ENCODE measurements around the gene TENT4A.

TENT4A gene

DNA sequence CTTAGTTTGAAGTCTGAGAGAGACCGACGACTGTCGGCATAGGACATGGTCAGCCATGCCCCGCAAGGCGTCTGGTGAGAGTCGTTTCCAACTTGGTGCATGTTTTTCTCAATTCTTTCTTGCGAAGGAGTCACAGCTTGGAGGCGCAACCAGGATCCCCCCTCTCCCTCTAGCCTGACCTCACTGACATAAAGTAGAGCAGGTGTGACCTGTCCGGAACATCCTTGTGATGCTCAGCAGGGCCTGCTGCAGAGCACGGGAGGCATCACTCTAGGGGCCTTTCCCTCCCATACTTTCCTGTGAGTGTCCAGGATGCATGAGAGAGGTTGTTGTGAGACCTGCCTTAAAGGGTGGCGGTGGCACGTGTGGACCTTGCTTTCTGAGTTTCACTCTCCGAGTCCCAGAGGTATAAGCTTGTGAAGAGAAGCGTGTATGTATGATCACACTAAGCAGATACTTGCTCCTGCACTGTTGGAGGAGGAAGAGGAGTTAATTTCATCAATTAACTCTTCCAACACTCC, 5.0 kb downstream of the TENT4A start:
- DNase-seq (ENCODE audit: low spot score), result no peak

DNA sequence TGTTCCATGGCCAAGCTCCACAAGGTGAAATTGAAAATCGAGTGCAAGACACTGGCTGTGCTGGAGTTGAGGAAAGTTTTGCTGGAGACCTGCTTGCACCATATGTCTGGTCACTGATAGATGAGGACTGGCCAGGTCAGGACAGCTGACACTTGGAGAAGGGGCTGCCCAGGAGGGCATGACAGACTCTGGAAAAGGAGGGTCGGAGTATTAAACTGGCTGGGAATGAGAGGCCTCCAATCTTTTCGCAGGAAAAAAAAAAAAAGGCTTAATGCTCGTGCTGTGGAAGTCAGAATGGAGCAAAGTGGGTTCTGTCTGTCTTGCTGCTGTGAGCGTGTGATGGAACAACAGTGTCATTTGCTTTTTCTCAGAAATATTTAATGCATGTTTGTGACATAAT, 5.5 kb downstream of the TENT4A start:
- no peak for DNase-seq (ENCODE audit: low spot score)

DNA sequence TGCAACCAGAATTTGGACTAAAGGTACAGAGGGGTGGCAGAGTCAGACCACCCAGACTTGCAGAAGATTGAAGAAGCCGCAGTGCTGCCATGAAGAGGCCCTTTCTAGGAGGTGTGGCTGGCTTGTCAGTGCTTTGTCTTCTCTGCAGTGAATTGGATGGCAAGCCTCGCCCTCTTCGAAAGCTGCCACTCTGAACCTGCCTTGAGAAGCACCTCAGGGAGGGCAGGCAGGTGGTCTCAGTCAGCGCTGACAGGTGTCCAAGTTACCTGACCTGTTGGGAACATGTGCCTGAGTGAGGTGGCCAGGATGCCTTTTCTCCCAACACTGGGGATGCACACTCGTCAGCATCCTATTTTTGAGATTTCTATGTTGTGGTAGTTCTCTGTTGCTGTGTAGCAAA, 6.2 kb downstream of the TENT4A start:
- no peak for DNase-seq (ENCODE audit: low spot score)

DNA sequence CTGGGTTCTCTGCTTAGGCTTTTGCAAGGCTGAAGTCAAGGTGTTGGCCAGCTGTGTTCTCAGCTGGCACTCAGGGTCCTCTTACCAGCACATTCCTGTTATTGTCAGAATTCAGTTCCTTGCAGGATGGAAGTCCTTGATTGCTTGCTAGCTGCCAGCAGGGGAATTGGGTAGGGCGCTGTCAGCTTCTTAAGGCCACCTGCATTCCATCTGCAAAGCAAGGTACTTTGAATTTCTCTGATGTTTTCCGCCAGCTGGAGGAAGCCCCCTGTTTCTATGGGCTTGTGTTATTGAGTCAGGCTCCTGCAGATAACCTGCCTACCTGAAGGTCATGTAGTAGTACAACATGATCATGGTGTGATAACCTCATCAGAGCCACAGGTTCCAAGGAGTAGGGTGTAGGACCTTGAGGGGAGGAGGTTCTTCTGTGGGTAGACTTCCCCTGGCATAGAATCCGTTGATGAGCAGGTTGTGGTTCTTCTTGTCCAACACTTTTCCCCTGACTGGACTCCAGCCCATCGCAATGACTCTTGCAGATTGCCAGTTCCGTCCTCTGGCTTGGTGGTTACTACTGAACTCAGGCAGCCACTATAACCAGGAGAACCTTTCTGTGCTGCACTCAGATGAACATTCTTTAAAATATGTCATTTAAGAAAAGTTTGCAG, 6.8 kb downstream of the TENT4A start:
- DNase-seq (ENCODE audit: low spot score), result no peak

DNA sequence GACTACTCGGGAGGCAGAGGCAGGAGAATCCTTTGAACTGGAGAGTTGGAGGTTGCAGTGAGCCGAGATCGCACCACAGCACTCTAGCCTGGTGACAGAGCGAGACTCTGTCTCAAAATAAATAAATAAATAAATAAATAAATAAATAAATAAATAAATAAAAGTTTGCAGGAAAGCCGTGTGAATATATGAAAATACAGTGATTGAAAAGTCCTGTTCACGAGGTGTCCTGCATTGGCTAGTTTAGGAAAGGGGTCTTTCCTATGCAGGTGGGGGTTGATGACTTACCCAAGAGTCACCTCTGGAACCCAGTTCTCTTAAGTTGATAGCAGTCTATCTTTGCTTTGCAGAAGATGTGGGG, 7.3 kb downstream of the TENT4A start:
- no peak for DNase-seq (ENCODE audit: low spot score)

DNA sequence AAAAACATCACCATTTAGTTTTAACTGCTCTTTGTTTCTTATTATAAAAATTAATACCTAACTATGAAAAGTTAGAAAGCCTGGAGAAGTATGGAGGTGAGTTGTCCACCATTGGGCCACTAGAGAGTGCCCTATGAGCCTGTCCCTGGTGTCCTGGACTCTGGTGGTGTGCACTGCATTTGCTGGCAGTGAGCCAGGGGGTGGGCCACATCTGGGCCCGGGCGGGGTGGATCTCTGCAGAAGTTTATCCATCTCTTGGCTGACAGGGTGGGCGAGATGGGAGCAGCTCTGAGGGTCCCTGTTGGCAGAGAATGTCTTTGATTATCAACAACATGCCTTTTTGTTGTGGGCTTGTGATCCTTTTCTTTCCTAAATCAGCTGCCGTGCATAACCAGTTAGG, 8.2 kb downstream of the TENT4A start:
- no peak for DNase-seq (ENCODE audit: low spot score)

DNA sequence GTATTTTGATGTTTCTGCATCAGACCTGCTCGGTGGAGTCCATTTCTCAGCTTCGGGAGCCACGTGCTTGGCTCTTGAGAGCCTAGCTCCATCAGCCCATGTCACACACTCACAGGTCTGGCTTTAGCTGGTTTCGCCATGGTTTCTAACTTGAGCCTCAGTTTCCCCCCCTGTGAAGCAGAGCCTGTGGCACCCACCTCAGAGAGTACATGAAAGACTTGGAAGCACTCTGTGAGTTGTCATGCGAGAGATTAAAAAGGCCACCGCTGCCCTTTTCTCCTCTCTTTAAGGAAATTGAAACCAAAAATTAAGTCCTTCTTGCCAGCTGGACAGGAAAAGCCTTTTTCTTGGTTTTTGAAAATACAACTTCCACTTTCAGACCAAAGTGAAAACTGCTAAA, 8.8 kb downstream of the TENT4A start:
- no peak for DNase-seq (ENCODE audit: low spot score)

DNA sequence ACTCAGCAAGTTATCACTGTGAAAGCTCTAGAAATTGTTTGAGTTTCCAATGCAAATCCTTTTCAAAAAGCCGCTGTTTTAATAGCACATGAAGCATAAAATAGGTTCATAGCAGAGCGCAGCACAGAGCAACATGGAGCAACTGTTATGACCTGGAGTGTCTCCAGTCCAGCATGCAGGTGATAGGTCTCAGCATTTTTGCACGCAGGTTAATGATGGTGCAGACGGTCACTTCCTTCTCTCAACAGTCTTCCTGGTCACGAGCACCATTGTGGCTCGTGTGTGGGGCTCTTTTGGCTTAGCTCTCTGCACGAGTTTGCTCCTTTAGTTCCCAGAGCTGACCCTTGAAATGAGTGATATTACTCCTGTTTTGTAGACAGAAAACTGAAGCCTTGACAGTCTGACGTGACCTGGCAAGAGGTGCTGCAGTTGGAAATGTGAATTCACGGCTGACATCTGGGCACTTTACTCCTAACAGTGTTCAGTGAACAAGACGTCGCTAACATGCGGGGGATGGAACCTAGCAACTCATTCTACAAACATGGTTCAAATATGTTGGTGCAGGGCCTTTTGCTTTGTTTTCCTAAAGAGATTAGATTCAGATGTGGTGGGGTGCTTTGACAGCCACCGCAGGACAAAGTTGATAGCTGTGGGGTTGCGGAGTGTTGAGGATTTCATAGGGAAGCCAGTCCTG, 10.0 kb downstream of the TENT4A start:
- no peak for DNase-seq (ENCODE audit: low spot score)

DNA sequence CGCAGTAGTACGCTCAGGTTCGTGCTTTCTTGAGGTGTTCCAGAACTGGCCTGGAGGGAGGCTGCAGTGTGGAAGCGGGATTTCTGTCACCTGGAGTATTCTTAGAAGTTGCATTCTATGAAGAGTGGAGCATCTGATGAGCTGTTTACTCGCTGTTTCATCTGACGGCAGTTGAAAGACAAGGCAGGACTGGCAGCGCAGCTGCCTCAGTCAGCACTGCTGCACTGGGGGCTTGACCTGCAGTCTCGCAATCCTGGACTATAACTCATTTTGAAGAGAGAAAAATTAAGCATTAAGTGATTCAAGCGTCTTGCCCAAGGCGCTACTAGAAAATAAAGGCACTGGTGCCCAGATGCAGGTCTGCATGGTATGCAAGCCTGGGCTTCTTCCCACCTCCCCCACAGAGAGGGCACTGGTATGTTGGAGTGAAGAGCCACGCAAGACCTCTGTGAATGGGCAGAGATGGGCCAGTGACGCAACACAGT, 10.6 kb downstream of the TENT4A start:
- DNase-seq (ENCODE audit: low spot score), result no peak

DNA sequence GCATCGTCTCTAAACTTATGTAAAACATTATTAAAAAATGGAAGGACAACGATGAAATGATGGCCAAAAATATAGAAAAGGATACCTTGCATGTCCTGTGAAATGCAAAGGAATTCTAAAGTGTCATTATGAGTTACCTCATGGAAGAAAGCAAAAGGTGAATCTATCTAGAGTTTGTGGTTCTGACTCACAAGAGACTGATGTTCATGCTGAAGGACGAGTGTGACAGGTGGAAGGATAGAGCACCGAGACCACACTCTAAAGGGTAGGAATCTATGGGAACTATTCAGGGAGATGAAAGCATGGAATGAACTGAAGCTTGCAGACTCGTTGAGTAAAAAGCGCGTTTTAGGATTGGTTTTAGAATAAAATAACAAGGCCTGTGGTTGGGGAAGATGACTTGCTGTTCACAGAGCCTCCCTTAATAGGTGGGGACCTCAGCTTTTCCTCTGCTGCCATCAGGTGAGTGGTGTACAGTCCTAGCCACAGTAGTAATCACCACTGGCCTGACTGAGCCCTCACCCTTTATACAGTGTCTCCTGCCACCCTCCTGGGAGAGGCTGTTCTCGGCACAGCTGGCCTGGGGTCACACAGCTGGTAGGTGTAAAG, 11.2 kb downstream of the TENT4A start:
- no peak for DNase-seq (ENCODE audit: low spot score)

DNA sequence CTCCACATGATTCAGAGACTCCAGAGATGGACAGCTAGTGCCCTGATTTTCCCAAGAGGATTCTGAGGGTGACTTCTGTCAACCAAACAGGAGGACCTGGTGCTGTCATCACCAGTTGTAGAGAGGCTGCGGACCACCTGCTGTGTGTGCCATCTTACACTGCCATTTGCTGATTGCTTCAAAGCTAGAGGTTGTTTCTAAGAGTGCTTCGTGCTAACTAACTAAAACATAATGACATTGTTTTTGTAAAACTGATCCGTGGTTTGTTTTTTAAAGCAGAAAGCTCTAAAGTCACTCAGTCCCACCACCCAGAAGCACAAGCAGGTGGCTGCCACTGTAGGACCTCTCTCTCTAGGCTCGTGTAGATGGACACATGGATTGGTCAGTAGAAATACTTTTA, 12.2 kb downstream of the TENT4A start:
- DNase-seq (ENCODE audit: low spot score), result no peak

DNA sequence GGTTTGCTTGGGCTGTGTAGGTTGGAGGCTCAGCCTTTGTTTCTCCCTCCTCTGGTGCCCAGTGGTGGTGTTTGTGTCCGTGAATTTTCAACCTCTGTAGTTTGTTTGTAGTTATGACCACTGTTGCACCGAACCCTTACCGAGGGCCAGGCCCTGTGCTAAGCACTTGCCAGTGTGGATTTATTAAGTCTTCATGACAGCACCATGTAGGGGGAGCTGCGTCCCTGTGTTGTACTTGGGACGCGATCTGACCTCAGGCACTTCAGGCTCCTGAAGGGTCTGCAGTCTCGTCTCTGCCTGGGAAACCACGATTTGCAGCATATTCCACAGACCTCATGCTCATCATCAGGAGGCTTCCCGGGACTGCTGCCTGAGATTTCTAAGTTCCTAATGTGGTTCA, 12.8 kb downstream of the TENT4A start:
- DNase-seq (ENCODE audit: low spot score), result no peak

DNA sequence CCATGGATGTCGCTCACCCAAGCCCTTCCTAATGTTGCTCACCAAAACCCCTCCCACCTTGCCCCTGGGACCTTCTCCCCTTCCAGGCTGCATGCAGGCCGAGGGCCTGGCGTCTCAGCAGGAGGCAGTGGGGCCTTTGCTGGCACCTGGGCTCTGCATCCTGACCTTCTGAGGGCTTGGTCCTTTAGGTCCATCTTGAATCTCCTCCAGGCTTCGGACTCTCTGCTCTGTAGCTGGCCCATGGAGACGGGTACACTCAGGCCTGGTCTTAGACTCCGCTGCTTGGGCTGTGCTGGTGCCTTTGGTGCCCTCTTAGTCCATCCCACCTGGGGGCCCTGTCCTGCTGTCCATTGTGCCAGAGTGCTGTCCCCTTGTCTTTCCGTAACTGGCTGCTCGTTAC, 14.0 kb downstream of the TENT4A start:
- no peak for DNase-seq (ENCODE audit: low spot score)

DNA sequence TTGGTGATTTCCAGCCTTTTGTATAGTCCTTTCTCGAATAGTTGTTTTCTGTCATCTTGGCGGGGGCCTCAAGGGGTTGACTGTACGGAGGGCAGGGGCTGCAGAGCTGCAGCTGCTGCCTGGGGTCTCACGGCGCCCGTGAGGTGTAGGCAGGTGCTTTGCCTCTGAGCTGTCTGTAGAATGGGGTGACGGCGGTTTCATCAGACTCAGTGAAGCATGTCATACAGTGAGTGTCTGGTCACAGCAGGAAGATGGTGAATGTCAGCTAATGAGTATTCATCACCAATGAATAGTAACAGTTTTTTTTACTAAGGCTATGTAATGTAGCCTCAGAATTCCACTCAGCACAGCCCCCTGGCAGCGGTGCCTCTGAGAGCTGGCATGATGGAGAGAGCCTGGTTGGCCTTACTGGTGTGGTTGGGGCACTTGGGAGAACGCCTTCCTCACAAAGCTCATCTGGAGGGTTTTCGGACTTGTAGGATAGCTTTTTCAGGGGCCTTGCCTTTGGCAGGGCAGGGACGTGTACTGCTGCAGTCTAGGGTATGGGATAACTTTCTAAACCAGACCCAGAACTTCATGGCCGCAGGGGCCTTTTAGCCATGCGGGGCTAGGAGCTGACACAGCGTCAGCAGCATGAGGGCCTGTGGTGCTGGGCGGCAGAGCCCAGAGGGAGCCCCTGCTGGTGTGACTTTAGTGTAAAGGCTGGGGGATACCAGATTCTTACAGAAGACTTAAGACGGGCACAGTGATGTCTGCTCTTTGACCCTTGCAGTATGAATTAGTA, 15.0 kb downstream of the TENT4A start:
- no peak for DNase-seq (ENCODE audit: low spot score)

DNA sequence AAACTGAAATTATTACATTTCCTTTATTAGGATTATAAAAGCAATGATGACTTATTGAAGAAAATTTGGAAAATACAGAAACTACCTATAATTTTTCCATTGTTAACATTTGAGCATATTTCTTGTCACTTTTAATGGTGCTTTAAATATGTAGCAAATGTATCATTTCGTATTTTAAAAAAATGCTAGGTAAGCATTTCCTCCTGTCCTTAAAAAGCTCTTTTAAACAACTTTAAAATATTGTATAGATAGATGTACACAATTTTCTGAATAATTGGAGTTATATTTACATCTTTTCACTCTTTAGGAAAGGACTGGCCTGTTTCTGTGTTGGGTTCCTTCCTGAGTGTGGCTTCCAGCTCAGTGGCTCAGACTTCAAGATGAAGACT, 15.6 kb downstream of the TENT4A start:
- DNase-seq (ENCODE audit: low spot score), result no peak

DNA sequence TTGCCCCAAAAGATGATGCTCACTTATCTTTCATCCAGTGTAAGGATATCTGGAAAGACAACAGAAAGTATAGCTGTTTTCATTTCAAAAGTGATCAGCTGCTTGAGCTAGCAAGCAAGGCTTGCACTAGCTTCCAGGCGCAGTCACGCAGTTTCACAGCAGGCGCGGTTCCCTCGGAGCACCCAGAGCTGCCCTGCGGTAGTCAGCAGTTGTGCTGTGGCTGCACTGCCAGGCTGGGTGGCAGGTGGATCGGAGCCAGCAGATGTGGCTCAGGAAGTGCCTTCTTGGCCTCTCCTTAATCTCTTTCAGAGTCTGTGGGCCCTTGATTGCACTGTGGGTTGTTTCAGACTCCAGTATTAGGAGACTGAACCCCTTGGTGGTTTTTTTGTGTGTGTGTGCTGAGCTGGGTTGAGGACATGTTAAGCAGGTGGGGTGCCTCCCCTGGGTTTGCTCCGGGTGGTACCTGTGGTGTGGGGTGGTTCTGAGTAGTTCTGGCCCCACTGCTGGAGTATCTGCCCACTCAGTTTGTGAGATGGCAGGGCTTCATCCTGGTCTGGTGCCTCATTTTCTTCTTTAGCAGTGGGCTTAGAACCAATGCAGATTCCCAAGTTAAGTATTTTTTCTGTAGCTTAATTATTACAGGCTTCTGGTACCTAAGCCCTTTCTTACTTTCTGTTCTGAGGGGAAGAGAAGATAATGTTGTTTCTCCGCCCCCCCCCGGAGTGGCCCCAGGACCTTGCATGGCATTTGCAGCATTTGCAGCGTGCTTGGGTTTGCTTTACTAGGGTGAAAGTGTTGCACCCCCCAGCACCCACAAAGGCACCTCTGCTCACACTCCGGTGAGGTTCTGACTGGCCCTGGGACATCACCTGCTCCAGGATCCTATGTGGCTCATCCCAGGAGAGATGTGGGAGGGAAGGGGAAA, 16.4 kb downstream of the TENT4A start:
- no peak for DNase-seq (ENCODE audit: low spot score)

DNA sequence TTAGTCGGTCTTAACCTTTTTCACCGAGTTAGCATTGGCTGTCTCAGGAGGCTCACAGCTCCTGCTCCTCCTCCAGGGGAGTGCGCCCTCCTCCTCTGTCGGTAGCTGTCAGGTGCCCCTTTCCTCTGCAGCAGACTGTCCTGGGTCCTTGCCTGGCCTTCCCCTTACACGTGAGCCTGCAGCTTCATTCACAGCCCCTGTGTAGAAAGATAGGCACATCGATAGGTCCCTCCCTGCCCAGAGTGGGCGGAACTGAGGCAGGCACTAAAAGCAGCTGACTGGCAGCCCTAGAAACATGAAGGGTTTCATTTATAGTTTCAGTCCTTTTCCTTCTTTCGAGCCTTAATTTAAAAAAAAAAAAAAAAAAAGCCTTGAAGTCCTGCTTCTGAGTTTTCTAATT, 17.2 kb downstream of the TENT4A start:
- no peak for DNase-seq (ENCODE audit: low spot score)

DNA sequence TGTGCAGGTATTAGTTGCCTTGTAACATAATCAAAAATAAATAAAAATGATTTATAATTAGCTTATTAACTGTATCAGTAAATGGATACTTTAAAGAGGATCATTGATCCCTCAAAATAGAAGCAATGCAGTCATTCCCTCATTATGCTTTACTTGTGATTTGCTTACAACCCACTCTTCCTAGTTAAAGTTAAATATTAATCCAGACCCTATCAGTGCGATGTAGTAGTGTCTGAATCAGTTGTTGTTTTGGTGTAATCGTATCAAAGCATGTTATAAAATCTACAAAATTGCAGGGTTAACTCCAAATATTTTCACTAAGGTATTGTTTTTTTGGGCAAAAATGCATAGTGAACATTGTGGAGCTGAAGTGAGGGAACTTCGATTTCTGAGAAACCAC, 17.6 kb downstream of the TENT4A start:
- DNase-seq (ENCODE audit: low spot score), result no peak

DNA sequence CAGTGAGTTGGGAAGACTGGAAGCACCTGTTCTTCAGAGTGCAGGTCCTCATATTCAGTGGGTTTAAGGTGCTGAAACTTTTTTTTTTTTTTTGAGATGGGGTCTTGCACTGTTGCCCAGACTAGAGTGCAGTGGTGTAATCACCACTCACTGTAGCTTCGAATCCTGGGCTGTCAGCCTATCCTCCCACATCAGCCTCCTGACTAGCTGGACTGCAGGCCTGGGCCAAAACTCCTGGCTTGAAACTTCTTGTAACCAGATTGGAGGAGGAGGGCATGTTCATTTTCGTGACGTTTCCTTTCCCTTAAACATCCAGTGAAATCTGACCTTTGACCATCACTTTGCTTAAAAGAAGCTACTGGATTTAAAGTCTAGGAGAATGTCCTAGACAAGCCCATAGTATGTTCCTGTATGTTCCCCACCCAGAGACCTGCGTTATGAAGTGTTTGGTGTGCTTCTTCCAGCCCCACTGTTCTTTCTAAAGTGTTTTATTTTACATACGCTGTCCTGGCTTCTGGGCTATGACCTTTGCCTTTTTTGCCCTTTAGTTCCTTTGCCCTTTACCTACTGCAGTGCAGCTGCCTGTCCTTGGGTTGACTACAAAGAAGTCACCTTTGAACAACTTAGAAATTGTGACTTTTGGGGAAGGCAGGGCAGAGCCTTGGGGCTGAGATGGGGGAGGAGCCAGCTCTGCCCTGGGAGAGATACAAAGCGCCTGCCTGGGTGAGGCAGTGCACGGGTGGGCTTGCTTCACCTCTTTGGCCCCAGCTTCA, 18.4 kb downstream of the TENT4A start:
- DNase-seq (ENCODE audit: low spot score), result no peak

DNA sequence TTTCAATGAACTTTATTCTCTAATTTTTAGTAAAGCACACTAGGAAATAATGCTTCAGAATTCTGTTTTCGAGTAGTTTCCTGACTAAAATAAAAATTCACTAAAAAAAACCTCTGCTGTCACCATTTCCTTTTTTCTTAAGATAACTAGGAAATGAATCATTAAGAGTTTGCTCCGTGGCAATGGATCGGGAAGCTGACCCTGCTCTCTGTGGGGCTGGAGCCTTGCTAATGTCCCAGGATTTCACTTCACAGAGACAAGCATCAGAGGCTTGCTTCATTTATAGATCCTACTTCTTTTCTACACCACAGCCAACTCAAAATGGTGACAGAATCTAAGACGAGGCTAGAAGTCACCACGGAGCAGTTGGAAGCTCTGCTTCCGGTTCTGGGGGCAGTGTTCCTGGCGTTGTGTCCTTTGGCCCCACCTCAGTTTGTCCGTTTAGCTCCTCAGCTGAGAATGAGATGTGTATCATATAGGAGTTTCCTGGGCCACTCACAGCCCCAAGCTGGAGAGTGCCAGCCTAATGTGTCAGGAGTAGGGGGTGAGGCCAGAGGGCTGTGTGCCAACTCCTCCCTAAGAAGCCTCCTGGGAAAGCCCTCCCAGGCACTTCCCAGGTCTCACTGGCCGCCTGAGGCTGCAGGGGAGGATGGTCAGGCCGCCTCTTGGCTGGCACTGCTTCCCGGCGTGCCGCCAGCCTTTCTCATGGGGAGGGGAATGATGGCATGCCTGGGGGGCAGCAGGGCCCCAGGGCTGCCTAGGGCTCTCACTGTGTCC, 19.6 kb downstream of the TENT4A start:
- DNase-seq (ENCODE audit: low spot score), result no peak
